Measurements from ENCODE around the gene PTPRU. TPM values are rescaled to one million over a fixed set of nuclear protein-coding genes. Genes with fewer than 3 reads are reported as not detected.

Gene PTPRU
- polyA plus RNA-seq, 2 of the 4 experiments (the other 2 are of a cell fraction): 5.7 to 6.1 TPM

- Histone ChIP-seq H3K27ac (no peak overlapping the region), H3K9me3 (no peaks in the 10 kb centered on the region), H3K4me1 (no peaks in the 10 kb centered on the region), H3K4me2 (no peak overlapping the region), H3K4me3 (no peak overlapping the region)
- ATAC-seq (no peak), DNase-seq (ENCODE audit: low read depth in 1 of 2, low spot score in 1 of 2) (no peak), FAIRE-seq (no peak)
- 57% methylated on average over 6 of the region's 6 CpGs for WGBS (ENCODE audit: missing lambda C conversion rate)
- ChIA-PET CTCF (no interaction called here), POLR2A (no interaction called here)
- no peak for TF ChIP-seq REST (IDR thresholded peaks at IDR 0.05)
- no peak for TF ChIP-seq MYC (IDR thresholded peaks at IDR 0.05; ENCODE audit: borderline replicate concordance, low read length)
- TF ChIP-seq CHD2 (IDR thresholded peaks at IDR 0.05; ENCODE audit: low read length, partially characterized antibody): no peak
- TF ChIP-seq CBX8 (IDR thresholded peaks at IDR 0.05): no peak
- TF ChIP-seq RAD21 (conservative IDR thresholded peaks at IDR 0.05 in 1 of 2, IDR thresholded peaks at IDR 0.05 in 1 of 2): no peak
- TF ChIP-seq ESRRA (IDR thresholded peaks at IDR 0.05; ENCODE audit: borderline replicate concordance, low read length): no peak
- TF ChIP-seq FOSB (CRISPR knock-in tag; IDR thresholded peaks at IDR 0.05): no peak
- TF ChIP-seq HEYL (CRISPR knock-in tag; IDR thresholded peaks at IDR 0.05): no peak
- TF ChIP-seq RARB (CRISPR knock-in tag; IDR thresholded peaks at IDR 0.05): no peak
- no peak for TF ChIP-seq HOXB13 (CRISPR knock-in tag; IDR thresholded peaks at IDR 0.05; ENCODE audit: low read depth)
- no peak for TF ChIP-seq KDM1A (IDR thresholded peaks at IDR 0.05; ENCODE audit: low read depth)
- no peak for TF ChIP-seq PHF8 (IDR thresholded peaks at IDR 0.05; ENCODE audit: borderline replicate concordance, low read depth)
These were observed 127.2 kb downstream of the PTPRU start for GRCh38 chr1:29363536-29363935.

GRCh38 chr1:29364101-29364678 lies 127.9 kb downstream of the PTPRU start:
- no peak overlapping the region for H3K27ac ChIP-seq
- FAIRE-seq: no peak
- no peak for ATAC-seq
- no peaks in the 10 kb centered on the region for H3K4me1 ChIP-seq
- H3K9me3 ChIP-seq: no peaks in the 10 kb centered on the region
- TF ChIP-seq NFE2L2 (conservative IDR thresholded peaks at IDR 0.05; ENCODE audit: low read length) (no peak), EHMT2 (IDR thresholded peaks at IDR 0.05; ENCODE audit: low read depth) (no peak), HES2 (IDR thresholded peaks at IDR 0.05) (no peak), TFCP2L1 (CRISPR knock-in tag; IDR thresholded peaks at IDR 0.05) (no peak), E2F6 (IDR thresholded peaks at IDR 0.05; ENCODE audit: borderline replicate concordance, low read depth) (no peak), KDM5A (IDR thresholded peaks at IDR 0.05) (no peak), RCOR1 (IDR thresholded peaks at IDR 0.05; ENCODE audit: low read depth, low read length) (no peak), USF2 (IDR thresholded peaks at IDR 0.05) (no peak), JUNB (IDR thresholded peaks at IDR 0.05) (no peak), BCL3 (IDR thresholded peaks at IDR 0.05) (no peak), SMC3 (IDR thresholded peaks at IDR 0.05) (no peak), TP53 (CRISPR knock-in tag; IDR thresholded peaks at IDR 0.05) (no peak), HOXB5 (CRISPR knock-in tag; IDR thresholded peaks at IDR 0.05) (no peak), CBX2 (IDR thresholded peaks at IDR 0.05; ENCODE audit: borderline replicate concordance, low read depth) (no peak), ELK1 (IDR thresholded peaks at IDR 0.05; ENCODE audit: low read depth, low read length) (no peak), HOXB13 (CRISPR knock-in tag; IDR thresholded peaks at IDR 0.05; ENCODE audit: low read depth) (no peak), ESRRA (IDR thresholded peaks at IDR 0.05; ENCODE audit: borderline replicate concordance, low read length) (no peak), NPAS2 (CRISPR knock-in tag; IDR thresholded peaks at IDR 0.05; ENCODE audit: borderline replicate concordance) (no peak), MAX (IDR thresholded peaks at IDR 0.05) (no peak), FOSL2 (IDR thresholded peaks at IDR 0.05) (no peak), FOSL2 (CRISPR knock-in tag; IDR thresholded peaks at IDR 0.05) (no peak)
- ChIA-PET CTCF (no interaction called here), POLR2A (no interaction called here)
- DNase-seq (ENCODE audit: low read depth in 1 of 2, low spot score in 1 of 2): no peak
- H3K4me2 ChIP-seq: no peak overlapping the region
- no peak overlapping the region for H3K4me3 ChIP-seq
- 38% methylated on average over 6 of the region's 6 CpGs for WGBS (ENCODE audit: missing lambda C conversion rate)
